Heart left ventricle (tissue), 13 donors: Measurements from ENCODE around the gene DTNB.

Experiments used
- CTCF ChIP-seq, 12 donors: fragments of 200-600 bp; sonication (generic) in 4 of 12; IDR thresholded peaks; one replicate each; pipeline versions ENCODE4 v1.5.0 to v1.8.0; 2018 to 2022; ENCODE audit warnings: antibody characterized with exemption in 12 of 12, mild to moderate bottlenecking in 5 of 12
- POLR2A ChIP-seq, 2 donors: fragments of 450-650 bp; IDR thresholded peaks; one replicate each; pipeline ENCODE4 v1.6.1; 2017; ENCODE audit warnings: antibody characterized with exemption in 2 of 2, mild to moderate bottlenecking in 2 of 2, moderate library complexity in 2 of 2
- donor health status: ischemic (EF 13 %, LVEDD 7.1; RV severe dilation, severe dysfunction).
- donor health status: DM: no; HTN: yes; CAD: no.
- donor health status: DM: no; HTN: no; CAD: no.
- donor health status: ischemic (EF 25% LVEDD 6.9; RV normal size, moderate dysfunction).
- donor health status: ischemic (EF 25% LVEDD 5.7; RV mildly dilated, moderate dysfunction).
- donor health status: ischemic (EF 35%, LVEDD 5.7; RV mildly dilated, moderate dysfunction).
- donor health status: nonischemic (EF 11% LVEDD 7.7; RV severe dilation, severe dysfunction).
- donor health status: DM: yes; HTN: yes; CAD: no.
- donor health status: PGD.
- donor health status: ischemic (EF 29% LVEDD 5.4; RV normal size, mild dysfunction).
- donor health status: nonischemic (EF 23%, LVEDD 6.1; RV moderate dilation, normal function).

- TF ChIP-seq CTCF (IDR thresholded peaks at IDR 0.05) (no peak), POLR2A (IDR thresholded peaks at IDR 0.05) (no peak)
Observed at GRCh38 chr2:25409044-25409443, 264.3 kb downstream of the DTNB start.
